ENCODE data around the gene ATG10.

The ATG10 gene

GRCh38 chr5:82208371-82208770 lies 236.5 kb downstream of the ATG10 start:
- DNase-seq (ENCODE audit: extremely low spot score), result no peak
- POLR2A ChIA-PET, result interaction anchor here (0.6 kb wide), 1 partner anchor 22 kb away, joined by 5 read pairs; no protein-coding TSS in a partner anchor
- no peak for TF ChIP-seq CTCF (IDR thresholded peaks at IDR 0.05; ENCODE audit: control extremely low read depth, extremely low read depth, low read depth, missing control alignments)
- CTCF ChIA-PET, result interaction anchor here (5.2 kb wide), 1 partner anchor 17 kb away, joined by 24 read pairs; no protein-coding TSS in a partner anchor

GRCh38 chr5:82211855-82212572 lies 240.2 kb downstream of the ATG10 start:
- no peak for DNase-seq (ENCODE audit: extremely low spot score)
- ChIA-PET POLR2A (no interaction called here), CTCF (interaction anchor here (1.1 to 6.1 kb wide), 5 partner anchors 13 to 46 kb away, joined by 3 to 35 read pairs (median 5); no protein-coding TSS in a partner anchor)
- TF ChIP-seq CTCF (IDR thresholded peaks at IDR 0.05; ENCODE audit: control extremely low read depth, extremely low read depth, low read depth, missing control alignments), result no peak

GRCh38 chr5:82217917-82218316 lies 246.1 kb downstream of the ATG10 start:
- ChIA-PET CTCF (interaction anchor here (6.1 kb wide), 1 partner anchor 8 kb away, joined by 35 read pairs; no protein-coding TSS in a partner anchor), POLR2A (no interaction called here)
- DNase-seq (ENCODE audit: extremely low spot score), result no peak
- no peak for TF ChIP-seq CTCF (IDR thresholded peaks at IDR 0.05; ENCODE audit: control extremely low read depth, extremely low read depth, low read depth, missing control alignments)

GRCh38 chr5:82218374-82219156 lies 246.7 kb downstream of the ATG10 start:
- CTCF ChIA-PET, result interaction anchor here (1.1 to 6.1 kb wide), 2 partner anchors 7 to 12 kb away, joined by 3 to 35 read pairs; no protein-coding TSS in a partner anchor

GRCh38 chr5:82221020-82221419 lies 249.2 kb downstream of the ATG10 start:
- ChIA-PET POLR2A (no interaction called here), CTCF (no interaction called here)
- TF ChIP-seq CTCF (IDR thresholded peaks at IDR 0.05; ENCODE audit: control extremely low read depth, extremely low read depth, low read depth, missing control alignments), result no peak
- DNase-seq (ENCODE audit: extremely low spot score), result no peak

More at GRCh38 chr5:82218374-82219156, 246.7 kb downstream of the ATG10 start:
- POLR2A ChIA-PET, result no interaction called here
- no peak for TF ChIP-seq CTCF (IDR thresholded peaks at IDR 0.05; ENCODE audit: control extremely low read depth, extremely low read depth, low read depth, missing control alignments)
- DNase-seq (ENCODE audit: extremely low spot score), result no peak
